GM18951 (cell line): Measurements from ENCODE around the gene MERTK.

ENCODE experiments used
- POLR2A ChIP-seq: IDR thresholded peaks from 4 replicates; pipeline ENCODE4 v1.6.1; 2011; ENCODE audit warnings: mild to moderate bottlenecking; ENCODE audit not compliant: insufficient read length, insufficient read depth; ENCODE audit errors: extremely low read depth
- in situ Hi-C: fragments of 300-500 bp; cut with MboI; formaldehyde crosslinking; loops from one replicate; pipeline ENCODE4 v1.12.0; 2022; ENCODE audit warnings: low sequenced_read_pairs, mixed read lengths, inconsistent platforms; ENCODE audit not compliant: unreplicated experiment

Gene MERTK

GRCh38 chr2:112075490-112076260 is 177.3 kb downstream of the MERTK start:
- TF ChIP-seq POLR2A, result no peak
- in situ Hi-C loops, result no loop called here

- TF ChIP-seq POLR2A, result no peak
- in situ Hi-C loops, result no loop called here
Measured at GRCh38 chr2:112077814-112078213, 179.4 kb downstream of the MERTK start.
